HCEC 1CT (cell line): ENCODE results near the gene BTBD6.
"Not testable (repeated sequence)": the region's sequence is repeated elsewhere in the genome, so short reads cannot be mapped to it uniquely, and the experiment has no call there.

ENCODE experiments used
- DNase-seq: peaks from one replicate; pipeline ENCODE4 v3.0.0-alpha.2; 2017

Gene BTBD6

DNA sequence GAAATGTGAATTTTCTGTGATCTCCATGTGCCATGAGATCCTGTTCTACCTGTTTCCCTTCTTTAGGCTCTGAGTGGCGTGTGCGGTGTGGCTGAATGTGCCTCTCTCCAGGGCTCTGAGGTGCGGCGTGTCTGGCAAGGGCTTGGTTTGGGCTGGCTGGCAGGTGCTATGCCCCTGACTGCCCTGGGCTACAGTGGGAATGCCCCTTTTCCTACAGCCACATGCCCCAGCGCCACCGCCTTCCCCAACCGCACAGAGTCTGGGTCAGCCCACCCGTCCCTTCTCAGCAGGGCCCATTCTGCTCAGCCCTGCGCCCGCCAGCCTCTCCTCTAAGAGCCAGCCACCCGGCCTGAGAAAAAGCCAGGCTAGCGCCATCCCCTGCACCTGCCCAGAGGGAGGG is 24.7 kb downstream of the BTBD6 start:
- DNase-seq, result no peak

DNA sequence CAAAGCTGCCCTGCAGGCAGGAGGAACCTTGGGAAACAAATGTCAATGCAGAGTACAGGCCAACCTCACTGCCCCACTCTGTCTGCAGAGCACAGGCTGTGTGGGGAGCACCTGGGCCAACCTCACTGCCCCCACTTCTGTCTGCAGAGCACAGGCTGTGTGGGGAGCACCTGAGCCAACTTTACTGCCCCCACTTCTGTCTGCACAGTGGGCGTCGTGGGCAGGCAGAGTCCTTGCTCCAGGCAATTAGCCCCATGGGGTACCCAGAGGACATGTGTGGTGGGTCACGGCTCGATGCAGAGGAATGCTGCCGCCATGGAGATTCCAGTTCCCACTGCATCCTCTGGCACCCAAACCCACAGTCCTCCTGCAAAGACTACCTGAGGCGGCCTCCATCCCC is 26.3 kb downstream of the BTBD6 start:
- DNase-seq, result no peak

GRCh38 chr14:105275267-105275946 is 27.1 kb downstream of the BTBD6 start:
- peak; percentile 27 for DNase-seq

DNA sequence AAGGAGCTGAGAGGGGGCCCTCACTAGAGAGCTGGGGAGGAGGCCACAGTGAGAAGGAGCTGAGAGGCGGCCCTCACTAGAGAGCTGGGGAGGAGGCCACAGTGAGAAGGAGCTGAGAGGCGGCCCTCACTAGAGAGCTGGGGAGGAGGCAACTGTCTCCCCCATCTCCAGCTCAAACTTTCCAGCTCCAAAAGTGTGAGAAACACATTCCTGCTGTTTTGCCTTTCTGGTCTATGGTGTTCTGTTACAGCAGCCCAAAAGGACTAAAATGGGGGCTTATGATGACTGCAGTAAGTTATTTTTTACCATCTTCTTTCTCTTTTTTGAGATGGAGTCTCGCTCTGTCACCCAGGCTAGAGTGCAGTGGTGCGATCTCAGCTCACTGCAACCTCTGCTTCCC is 29.1 kb downstream of the BTBD6 start:
- not testable (repeated sequence) for DNase-seq

- no peak for DNase-seq
Observed at GRCh38 chr14:105279642-105280361, 31.5 kb downstream of the BTBD6 start.

GRCh38 chr14:105280525-105280924 is 32.2 kb downstream of the BTBD6 start:
- no peak for DNase-seq

- DNase-seq, result peak; percentile 57
Observed at GRCh38 chr14:105281371-105282097, 33.2 kb downstream of the BTBD6 start.

GRCh38 chr14:105282098-105282725 is 33.9 kb downstream of the BTBD6 start:
- DNase-seq, result no peak

- no peak for DNase-seq
Observed at GRCh38 chr14:105283028-105283427, 34.7 kb downstream of the BTBD6 start.

GRCh38 chr14:105283899-105284298 is 35.6 kb downstream of the BTBD6 start:
- DNase-seq, result no peak

DNA sequence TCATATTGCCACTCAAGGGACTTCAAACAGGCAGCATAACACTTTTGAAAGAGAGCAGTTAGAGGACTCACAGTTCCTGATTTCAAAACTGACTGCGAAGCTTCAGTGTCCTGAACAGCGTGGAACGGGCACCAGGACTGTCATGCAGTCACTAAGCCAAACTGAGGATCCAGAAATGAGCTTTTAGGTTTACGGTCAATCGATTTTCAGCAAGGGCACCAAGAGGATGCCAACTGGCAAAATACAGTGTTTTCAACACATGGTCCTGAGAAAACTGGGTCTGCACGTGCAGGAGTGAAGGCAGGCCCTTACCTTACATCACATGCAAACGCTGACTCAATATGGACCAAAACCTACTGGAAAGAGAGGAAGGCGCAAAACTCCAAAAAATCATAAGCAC is 36.8 kb downstream of the BTBD6 start:
- no peak for DNase-seq

- DNase-seq, result no peak
Observed at GRCh38 chr14:105286759-105287144, 38.4 kb downstream of the BTBD6 start.

DNA sequence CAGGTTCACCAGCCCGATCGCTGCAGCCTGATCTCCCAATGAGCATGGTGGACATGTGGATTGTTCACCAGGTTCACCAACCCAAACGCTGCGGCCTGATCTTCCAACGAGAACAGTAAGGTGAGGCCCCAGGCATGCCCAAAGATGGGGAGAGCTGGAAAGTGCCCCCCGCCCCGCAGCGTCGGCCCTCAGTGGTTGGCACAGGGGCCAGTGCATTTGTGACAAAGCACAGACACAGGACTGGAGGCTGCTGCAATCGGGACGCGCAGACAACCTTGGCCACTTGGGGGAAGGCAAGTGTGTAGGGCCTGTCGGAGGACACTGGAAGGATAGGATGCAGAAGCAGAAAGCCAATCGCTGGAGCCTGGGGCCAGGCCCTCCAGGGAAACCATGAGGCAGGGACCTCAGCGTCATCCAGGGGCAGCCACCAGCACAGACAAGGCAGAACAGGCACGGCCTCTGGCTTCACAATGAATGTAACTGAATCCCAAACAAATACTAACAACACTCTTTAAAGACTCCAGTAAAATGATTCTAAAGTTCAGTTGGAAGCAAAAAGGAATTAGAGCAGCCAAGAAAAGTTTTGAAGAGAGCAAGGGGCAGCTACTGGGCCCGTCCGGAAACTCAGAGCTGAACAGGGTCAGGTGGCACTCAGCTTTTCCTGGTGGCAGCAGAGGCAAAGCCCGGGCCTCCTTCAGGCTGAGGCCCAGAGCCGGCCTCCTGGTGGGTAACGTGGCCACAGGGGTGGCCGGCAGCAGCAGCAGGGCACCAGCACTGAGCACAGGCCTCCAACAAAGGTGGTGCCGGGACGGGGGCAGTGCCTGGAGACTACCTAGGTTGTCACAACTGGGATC is 39.1 kb downstream of the BTBD6 start:
- no peak for DNase-seq

DNA sequence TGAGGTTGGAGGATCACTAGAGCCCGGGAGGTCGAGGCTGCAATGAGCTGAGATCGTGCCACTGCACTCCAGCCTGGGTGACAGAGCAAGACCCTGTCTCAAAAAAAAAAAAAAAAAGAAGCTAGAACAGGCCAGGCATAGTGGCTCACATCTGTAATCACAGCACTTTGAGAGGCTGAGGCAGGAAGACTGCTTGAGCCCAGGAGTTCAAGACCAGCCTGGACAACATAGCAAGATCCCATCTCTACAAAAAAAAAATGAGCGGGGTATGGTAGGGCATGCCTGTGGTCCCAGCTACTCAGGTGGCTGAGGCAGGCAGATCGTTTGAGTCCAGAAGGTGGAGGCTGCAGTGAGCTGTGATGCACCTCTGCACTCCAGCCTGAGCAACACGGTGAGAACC is 40.6 kb downstream of the BTBD6 start:
- DNase-seq, result not testable (repeated sequence)

DNA sequence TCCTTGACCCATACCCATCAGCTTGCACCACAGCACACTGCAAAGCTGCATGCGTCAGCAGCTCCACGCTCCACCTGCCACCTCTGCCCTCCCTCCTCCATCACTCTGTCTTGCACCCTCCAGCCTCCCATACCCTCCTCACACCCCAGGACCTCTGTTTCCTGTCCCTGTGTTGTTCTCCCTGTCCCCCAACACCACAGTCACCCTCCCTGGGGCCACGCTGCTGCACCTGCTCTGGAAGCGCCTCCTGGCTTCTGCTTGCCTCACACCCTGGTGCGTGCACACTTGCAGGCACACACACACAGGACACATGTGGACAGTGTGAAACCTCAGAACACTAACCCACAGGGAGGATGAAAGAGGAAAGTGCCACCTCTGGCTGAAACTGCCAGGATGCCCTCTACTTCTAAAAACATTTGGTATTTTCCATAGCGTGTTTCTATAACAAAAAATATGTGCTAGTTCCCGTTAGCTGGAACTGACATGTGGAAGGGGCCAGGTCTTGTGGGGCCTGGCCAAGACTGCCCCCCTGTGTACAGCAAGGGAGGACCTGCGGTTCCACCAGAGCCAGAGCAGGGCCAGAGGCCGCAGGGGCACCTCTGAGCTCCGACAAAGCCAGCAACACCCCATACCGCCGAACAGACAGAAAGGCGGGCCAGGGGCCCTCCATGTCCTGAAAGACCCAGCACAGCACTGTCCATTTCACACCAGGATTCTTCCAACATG is 42.5 kb downstream of the BTBD6 start:
- DNase-seq, result no peak

GRCh38 chr14:105292826-105293711 is 44.7 kb downstream of the BTBD6 start:
- DNase-seq, result no peak

GRCh38 chr14:105294142-105294597 is 45.8 kb downstream of the BTBD6 start:
- DNase-seq, result no peak

DNA sequence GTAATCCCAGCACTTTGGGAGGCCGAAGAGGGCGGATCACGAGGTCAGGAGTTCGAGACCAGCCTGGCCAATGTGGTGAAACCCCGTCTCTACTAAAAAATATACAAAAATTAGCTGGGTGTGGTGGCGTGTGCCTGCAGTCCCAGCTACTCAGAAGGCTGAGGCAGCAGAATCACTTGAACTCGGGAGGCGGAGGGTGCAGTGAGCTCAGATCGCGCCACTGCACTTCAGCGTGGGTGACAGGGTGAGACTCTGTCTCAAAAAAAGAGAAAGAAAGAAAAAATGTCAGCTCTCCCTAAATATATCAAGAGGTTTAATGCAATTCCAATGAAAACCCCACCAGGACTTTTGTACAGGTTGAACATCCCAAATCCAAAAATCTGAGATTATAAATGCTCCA is 49.0 kb downstream of the BTBD6 start:
- DNase-seq, result not testable (repeated sequence)

DNA sequence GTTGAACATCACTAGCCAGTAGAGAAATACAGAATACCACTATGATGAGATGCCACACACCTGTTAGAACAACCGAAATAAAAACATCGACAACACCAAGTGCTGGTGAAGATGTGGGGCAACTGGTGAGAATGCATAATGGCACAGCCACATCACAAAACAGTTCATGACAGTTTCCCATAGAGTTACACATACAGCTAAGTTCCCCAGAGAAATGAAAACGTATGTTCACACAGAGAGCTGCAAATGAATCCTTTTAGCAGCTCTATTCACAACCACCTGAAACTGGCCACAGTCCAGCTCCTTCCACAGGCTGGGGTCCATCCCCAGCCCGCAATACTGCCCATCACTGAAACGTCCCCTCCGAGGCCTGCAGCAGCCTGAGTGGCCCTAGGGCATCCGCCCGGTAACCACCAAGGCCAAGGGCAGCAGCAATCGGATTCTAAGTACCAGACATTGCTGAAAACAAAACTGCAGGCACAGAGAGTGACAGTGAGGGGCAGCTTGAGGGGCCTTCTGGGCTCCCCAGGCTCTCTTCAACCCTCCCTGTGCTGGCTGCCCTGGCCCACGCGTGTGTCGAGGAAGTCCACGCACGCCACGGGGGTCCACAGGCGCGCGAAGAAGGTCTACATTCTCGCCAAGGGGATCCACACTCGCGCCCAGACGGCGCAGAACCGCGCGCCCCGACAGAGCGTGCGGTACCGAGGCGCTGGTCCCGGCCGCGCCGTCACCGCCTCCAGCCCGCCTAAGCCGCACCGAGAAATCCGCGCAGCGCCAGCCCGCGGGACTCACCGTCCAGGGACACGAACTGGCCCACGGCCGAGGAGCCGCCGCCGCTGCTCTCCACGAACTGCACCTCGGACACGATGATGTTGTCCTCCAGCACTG is 51.6 kb downstream of the BTBD6 start:
- no peak for DNase-seq
